ENCODE data around the gene SRCAP. TPM values are rescaled to one million over a fixed set of nuclear protein-coding genes. Genes with fewer than 3 reads are reported as not detected.

Gene SRCAP
- polyA plus RNA-seq, 1 of the 3 experiments (the other 2 are of a cell fraction), result 5.6 TPM

DNA sequence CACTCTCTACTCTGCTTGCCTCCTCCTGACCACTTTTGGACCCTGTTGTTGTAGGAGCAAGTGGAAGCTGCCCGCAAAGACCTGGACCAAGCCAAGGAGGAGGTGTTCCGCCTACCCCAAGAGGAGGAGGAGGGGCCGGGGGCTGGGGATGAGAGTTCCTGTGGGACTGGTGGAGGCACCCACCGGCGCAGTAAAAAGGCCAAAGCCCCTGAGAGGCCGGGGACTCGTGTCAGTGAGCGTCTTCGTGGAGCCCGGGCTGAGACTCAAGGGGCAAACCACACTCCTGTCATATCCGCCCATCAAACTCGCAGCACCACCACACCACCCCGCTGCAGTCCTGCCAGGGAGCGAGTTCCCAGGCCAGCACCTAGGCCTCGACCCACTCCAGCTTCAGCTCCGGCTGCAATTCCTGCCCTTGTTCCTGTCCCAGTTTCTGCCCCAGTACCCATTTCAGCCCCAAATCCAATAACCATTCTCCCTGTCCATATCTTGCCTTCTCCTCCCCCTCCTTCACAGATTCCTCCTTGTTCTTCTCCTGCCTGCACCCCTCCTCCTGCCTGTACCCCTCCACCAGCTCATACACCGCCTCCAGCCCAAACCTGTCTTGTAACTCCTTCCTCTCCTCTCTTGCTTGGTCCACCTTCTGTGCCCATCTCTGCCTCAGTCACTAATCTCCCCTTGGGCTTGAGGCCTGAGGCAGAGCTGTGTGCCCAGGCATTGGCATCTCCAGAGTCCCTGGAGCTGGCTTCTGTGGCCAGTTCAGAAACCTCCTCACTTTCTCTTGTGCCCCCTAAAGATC, 38.2 kb downstream of the SRCAP start:
- H3K27ac ChIP-seq (ENCODE audit: low read depth in 2 of 2, low read length in 1 of 2), result no peak overlapping the region
- peaks cover 11 to 21% of the 10 kb centered on the region in 2 experiments; a peak in 3 of 4 replicates for H3K4me1 ChIP-seq (ENCODE audit: control insufficient read depth in 1 of 2, insufficient read depth in 2 of 2, low read depth in 1 of 2, low read length in 1 of 2)
- CTCF ChIA-PET, result no interaction called here
- no peaks in the 10 kb centered on the region for H3K9me3 ChIP-seq
- POLR2A ChIA-PET, result interaction anchor here (0.8 kb wide), 1 partner anchor 10 kb away, joined by 3 read pairs; no protein-coding TSS in a partner anchor
- peaks cover 24% of the 10 kb centered on the region for H3F3A ChIP-seq (replicated peaks; ENCODE audit: insufficient read depth)
- 0 out of 2 replicates have a peak, but pooled peaks cover 7% of the 10 kb centered on the region for H4K20me1 ChIP-seq (ENCODE audit: insufficient read depth)
- H3K9ac ChIP-seq, result no peak overlapping the region
- DNase-seq, result no peak
- peaks cover 5% of the 10 kb centered on the region; the same call in 1 of the 2 replicates for H3K79me2 ChIP-seq (ENCODE audit: insufficient read depth)
- no peak overlapping the region for H2AFZ ChIP-seq (ENCODE audit: low read depth)
- H3K9me2 ChIP-seq, result no peaks in the 10 kb centered on the region
- H3K27me3 ChIP-seq (ENCODE audit: insufficient read depth), result no peaks in the 10 kb centered on the region
- WGBS (ENCODE audit: low lambda C conversion rate), result 97% methylated on average over 12 of the region's 17 CpGs
- TF ChIP-seq, protein P1, sequence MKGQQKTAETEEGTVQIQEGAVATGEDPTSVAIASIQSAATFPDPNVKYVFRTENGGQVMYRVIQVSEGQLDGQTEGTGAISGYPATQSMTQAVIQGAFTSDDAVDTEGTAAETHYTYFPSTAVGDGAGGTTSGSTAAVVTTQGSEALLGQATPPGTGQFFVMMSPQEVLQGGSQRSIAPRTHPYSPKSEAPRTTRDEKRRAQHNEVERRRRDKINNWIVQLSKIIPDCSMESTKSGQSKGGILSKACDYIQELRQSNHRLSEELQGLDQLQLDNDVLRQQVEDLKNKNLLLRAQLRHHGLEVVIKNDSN (IDR thresholded peaks at IDR 0.05; ENCODE audit: borderline replicate concordance, low read depth), result no peak
- TF ChIP-seq, protein P2, sequence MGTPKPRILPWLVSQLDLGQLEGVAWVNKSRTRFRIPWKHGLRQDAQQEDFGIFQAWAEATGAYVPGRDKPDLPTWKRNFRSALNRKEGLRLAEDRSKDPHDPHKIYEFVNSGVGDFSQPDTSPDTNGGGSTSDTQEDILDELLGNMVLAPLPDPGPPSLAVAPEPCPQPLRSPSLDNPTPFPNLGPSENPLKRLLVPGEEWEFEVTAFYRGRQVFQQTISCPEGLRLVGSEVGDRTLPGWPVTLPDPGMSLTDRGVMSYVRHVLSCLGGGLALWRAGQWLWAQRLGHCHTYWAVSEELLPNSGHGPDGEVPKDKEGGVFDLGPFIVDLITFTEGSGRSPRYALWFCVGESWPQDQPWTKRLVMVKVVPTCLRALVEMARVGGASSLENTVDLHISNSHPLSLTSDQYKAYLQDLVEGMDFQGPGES (IDR thresholded peaks at IDR 0.05; ENCODE audit: low read depth, low read length), result no peak
- TF ChIP-seq TEAD4 (IDR thresholded peaks at IDR 0.05; ENCODE audit: borderline replicate concordance, insufficient read depth), result no peak
- no peak for TF ChIP-seq ELF1 (IDR thresholded peaks at IDR 0.05)
- no peak for TF ChIP-seq RFX5 (IDR thresholded peaks at IDR 0.05; ENCODE audit: low read length)
- TF ChIP-seq YY1 (IDR thresholded peaks at IDR 0.05; ENCODE audit: low read depth), result no peak
- TF ChIP-seq GATA2 (CRISPR knock-in tag; IDR thresholded peaks at IDR 0.05), result no peak
- no peak for TF ChIP-seq MXI1 (IDR thresholded peaks at IDR 0.05; ENCODE audit: low read depth, low read length)
- TF ChIP-seq JUND (IDR thresholded peaks at IDR 0.05), result no peak
- no peak for TF ChIP-seq POLR2AphosphoS5 (IDR thresholded peaks at IDR 0.05; ENCODE audit: low read depth, low read length)
- TF ChIP-seq TAF1 (IDR thresholded peaks at IDR 0.05; ENCODE audit: borderline replicate concordance, low read depth, low read length), result no peak
- no peak for TF ChIP-seq FOXJ3 (CRISPR knock-in tag; IDR thresholded peaks at IDR 0.05)
- TF ChIP-seq, protein P3, sequence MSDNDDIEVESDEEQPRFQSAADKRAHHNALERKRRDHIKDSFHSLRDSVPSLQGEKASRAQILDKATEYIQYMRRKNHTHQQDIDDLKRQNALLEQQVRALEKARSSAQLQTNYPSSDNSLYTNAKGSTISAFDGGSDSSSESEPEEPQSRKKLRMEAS (IDR thresholded peaks at IDR 0.05; ENCODE audit: low read depth), result no peak
- TF ChIP-seq, protein P4, sequence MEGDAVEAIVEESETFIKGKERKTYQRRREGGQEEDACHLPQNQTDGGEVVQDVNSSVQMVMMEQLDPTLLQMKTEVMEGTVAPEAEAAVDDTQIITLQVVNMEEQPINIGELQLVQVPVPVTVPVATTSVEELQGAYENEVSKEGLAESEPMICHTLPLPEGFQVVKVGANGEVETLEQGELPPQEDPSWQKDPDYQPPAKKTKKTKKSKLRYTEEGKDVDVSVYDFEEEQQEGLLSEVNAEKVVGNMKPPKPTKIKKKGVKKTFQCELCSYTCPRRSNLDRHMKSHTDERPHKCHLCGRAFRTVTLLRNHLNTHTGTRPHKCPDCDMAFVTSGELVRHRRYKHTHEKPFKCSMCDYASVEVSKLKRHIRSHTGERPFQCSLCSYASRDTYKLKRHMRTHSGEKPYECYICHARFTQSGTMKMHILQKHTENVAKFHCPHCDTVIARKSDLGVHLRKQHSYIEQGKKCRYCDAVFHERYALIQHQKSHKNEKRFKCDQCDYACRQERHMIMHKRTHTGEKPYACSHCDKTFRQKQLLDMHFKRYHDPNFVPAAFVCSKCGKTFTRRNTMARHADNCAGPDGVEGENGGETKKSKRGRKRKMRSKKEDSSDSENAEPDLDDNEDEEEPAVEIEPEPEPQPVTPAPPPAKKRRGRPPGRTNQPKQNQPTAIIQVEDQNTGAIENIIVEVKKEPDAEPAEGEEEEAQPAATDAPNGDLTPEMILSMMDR (IDR thresholded peaks at IDR 0.05), result no peak
- no peak for TF ChIP-seq SIN3A (IDR thresholded peaks at IDR 0.05; ENCODE audit: borderline replicate concordance, low read depth, low read length)
- no peak for TF ChIP-seq NRF1 (IDR thresholded peaks at IDR 0.05; ENCODE audit: low read depth, low read length)
- TF ChIP-seq, protein P5, sequence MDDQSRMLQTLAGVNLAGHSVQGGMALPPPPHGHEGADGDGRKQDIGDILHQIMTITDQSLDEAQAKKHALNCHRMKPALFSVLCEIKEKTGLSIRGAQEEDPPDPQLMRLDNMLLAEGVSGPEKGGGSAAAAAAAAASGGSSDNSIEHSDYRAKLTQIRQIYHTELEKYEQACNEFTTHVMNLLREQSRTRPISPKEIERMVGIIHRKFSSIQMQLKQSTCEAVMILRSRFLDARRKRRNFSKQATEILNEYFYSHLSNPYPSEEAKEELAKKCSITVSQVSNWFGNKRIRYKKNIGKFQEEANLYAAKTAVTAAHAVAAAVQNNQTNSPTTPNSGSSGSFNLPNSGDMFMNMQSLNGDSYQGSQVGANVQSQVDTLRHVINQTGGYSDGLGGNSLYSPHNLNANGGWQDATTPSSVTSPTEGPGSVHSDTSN (IDR thresholded peaks at IDR 0.05), result no peak
- TF ChIP-seq, protein P6, sequence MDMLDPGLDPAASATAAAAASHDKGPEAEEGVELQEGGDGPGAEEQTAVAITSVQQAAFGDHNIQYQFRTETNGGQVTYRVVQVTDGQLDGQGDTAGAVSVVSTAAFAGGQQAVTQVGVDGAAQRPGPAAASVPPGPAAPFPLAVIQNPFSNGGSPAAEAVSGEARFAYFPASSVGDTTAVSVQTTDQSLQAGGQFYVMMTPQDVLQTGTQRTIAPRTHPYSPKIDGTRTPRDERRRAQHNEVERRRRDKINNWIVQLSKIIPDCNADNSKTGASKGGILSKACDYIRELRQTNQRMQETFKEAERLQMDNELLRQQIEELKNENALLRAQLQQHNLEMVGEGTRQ (IDR thresholded peaks at IDR 0.05; ENCODE audit: borderline replicate concordance, low read depth, low read length), result no peak
- H3K36me3 ChIP-seq (replicated peaks in 1 of 2; ENCODE audit: control insufficient read depth in 1 of 2, insufficient read depth in 2 of 2, low read length in 1 of 2), result peaks cover 37 to 61% of the 10 kb centered on the region in 2 experiments
- no peak overlapping the region for H3K4me3 ChIP-seq (ENCODE audit: low read depth in 2 of 2, low read length in 1 of 2)
- no peak overlapping the region for H3K4me2 ChIP-seq
